SK-N-SH (cell line): Measurements from ENCODE around the gene PSME1. TPM values are rescaled to one million over a fixed set of nuclear protein-coding genes. Genes with fewer than 3 reads are reported as not detected.

Experiments used
- CTCF ChIA-PET: fragments of 300-600, 350-600 bp; formaldehyde crosslinking; extraction: SDS; loops from one replicate; lab custom pipeline; 2021; lab: Yijun Ruan, JAX
- POLR2A ChIA-PET: fragments of 350-600 bp; sonication (Branson Sonifier 250); formaldehyde crosslinking; extraction: SDS; loops from one replicate; lab custom pipeline; 2020; ENCODE audit warnings: antibody characterized with exemption, inconsistent platforms; lab: Yijun Ruan, JAX
- DNase-seq: peaks from one replicate; pipeline ENCODE4 v3.0.0; 2012
- H2AFZ ChIP-seq: fragments of 200-600 bp; sonication (generic); 2 replicates; pipeline ENCODE4 v1.8.1; 2016; ENCODE audit warnings: antibody characterized with exemption, mild to moderate bottlenecking, low read depth
- H3F3A ChIP-seq: fragments of 200-600 bp; sonication (generic); replicated peaks from 2 replicates; pipeline ENCODE3; 2016; ENCODE audit warnings: antibody characterized with exemption, mild to moderate bottlenecking; ENCODE audit not compliant: insufficient read depth
- H3K27ac ChIP-seq, 2 experiments: fragments of 200-500 bp in 1 of 2; fragments of 200-600 bp in 1 of 2; sonication (Bioruptor generic) in 1 of 2; sonication (generic), shearing (Covaris generic) in 1 of 2; 2 replicates each; pipeline versions ENCODE4 v1.5.1 to v1.6.1; 2014 to 2016; ENCODE audit warnings: low read depth in 2 of 2, inconsistent platforms in 1 of 2, low read length in 1 of 2, mild to moderate bottlenecking in 1 of 2, mixed read lengths in 1 of 2
- H3K27me3 ChIP-seq: fragments of 200-600 bp; sonication (generic), shearing (Covaris generic); 2 replicates; pipeline ENCODE4 v1.6.1; 2016; ENCODE audit warnings: mixed run types; ENCODE audit not compliant: insufficient read depth
- H3K36me3 ChIP-seq, 2 experiments: fragments of 200-500 bp in 1 of 2; fragments of 200-600 bp in 1 of 2; sonication (Bioruptor generic) in 1 of 2; sonication (generic) in 1 of 2; replicated peaks in 1 of 2; 2 replicates each; pipeline versions ENCODE3 to v1.5.1; 2014 to 2016; ENCODE audit warnings: low read length in 1 of 2, mild to moderate bottlenecking in 1 of 2; ENCODE audit not compliant: insufficient read depth in 2 of 2, control insufficient read depth in 1 of 2
- H3K4me1 ChIP-seq, 2 experiments: fragments of 200-500 bp in 1 of 2; fragments of 200-600 bp in 1 of 2; sonication (Bioruptor generic) in 1 of 2; sonication (generic), shearing (Covaris generic) in 1 of 2; 2 replicates each; pipeline versions ENCODE4 v1.5.1 to v1.6.1; 2014 to 2016; ENCODE audit warnings: low read depth in 1 of 2, low read length in 1 of 2, mixed run types in 1 of 2; ENCODE audit not compliant: insufficient read depth in 2 of 2, control insufficient read depth in 1 of 2
- H3K4me2 ChIP-seq: fragments of 200-600 bp; sonication (generic), shearing (Covaris generic); 2 replicates; pipeline ENCODE4 v1.6.1; 2017; ENCODE audit warnings: mixed run types
- H3K4me3 ChIP-seq, 2 experiments: fragments of 200-500 bp in 1 of 2; fragments of 200-600 bp in 1 of 2; sonication (Bioruptor generic) in 1 of 2; sonication (generic), shearing (Covaris generic) in 1 of 2; 2 replicates each; pipeline versions ENCODE4 v1.5.1 to v1.8.1; 2014 to 2016; ENCODE audit warnings: low read depth in 2 of 2, inconsistent platforms in 1 of 2, low read length in 1 of 2, mild to moderate bottlenecking in 1 of 2, mixed read lengths in 1 of 2, moderate library complexity in 1 of 2
- H3K79me2 ChIP-seq: fragments of 200-600 bp; sonication (generic); 2 replicates; pipeline ENCODE4 v1.8.1; 2017; ENCODE audit warnings: mild to moderate bottlenecking; ENCODE audit not compliant: insufficient read depth
- H3K9ac ChIP-seq: fragments of 200-600 bp; sonication (generic); 2 replicates; pipeline ENCODE4 v1.6.1; 2017; ENCODE audit warnings: mixed run types
- H3K9me2 ChIP-seq: fragments of 200-600 bp; sonication (generic); 2 replicates; pipeline ENCODE4 v1.6.1; 2017; ENCODE audit warnings: mixed run types
- H3K9me3 ChIP-seq: fragments of 200-600 bp; sonication (generic); 2 replicates; pipeline ENCODE4 v1.6.1; 2017; ENCODE audit warnings: mixed run types, mild to moderate bottlenecking, moderate library complexity
- H4K20me1 ChIP-seq: fragments of 200-600 bp; sonication (generic); 2 replicates; pipeline ENCODE4 v1.6.1; 2017; ENCODE audit warnings: mild to moderate bottlenecking, mixed run types; ENCODE audit not compliant: insufficient read depth
- CHD2 ChIP-seq: fragments of 150-350 bp; IDR thresholded peaks from 2 replicates; pipeline ENCODE4 v1.6.1; 2018; ENCODE audit warnings: low read length; ENCODE audit not compliant: partially characterized antibody
- CTCF ChIP-seq: fragments of 200-600 bp; sonication (generic); IDR thresholded peaks from 2 replicates; pipeline ENCODE4 v1.6.1; 2017; ENCODE audit warnings: antibody characterized with exemption, mild to moderate bottlenecking, moderate library complexity
- ELF1 ChIP-seq: IDR thresholded peaks from 2 replicates; pipeline ENCODE4 v1.4.0; 2012
- FOSL2 ChIP-seq: IDR thresholded peaks from 2 replicates; pipeline ENCODE4 v1.4.0; 2012; ENCODE audit warnings: low read depth, mild to moderate bottlenecking, moderate library complexity, borderline replicate concordance
- FOXJ3 ChIP-seq: sonication (generic); formaldehyde crosslinking; IDR thresholded peaks from 2 replicates; pipeline ENCODE4 v1.5.1; 2020; ENCODE audit warnings: mild to moderate bottlenecking, missing genetic modification reagents
- GABPA ChIP-seq: IDR thresholded peaks from 2 replicates; pipeline ENCODE4 v1.4.0; 2012; ENCODE audit warnings: low read depth, mild to moderate bottlenecking
- IRF3 ChIP-seq: fragments of 150-350 bp; IDR thresholded peaks from 2 replicates; pipeline ENCODE4 v1.6.1; 2016; ENCODE audit warnings: mild to moderate bottlenecking, low read depth, low read length
- JUND ChIP-seq: IDR thresholded peaks from 2 replicates; pipeline ENCODE4 v1.4.0; 2012
- MXI1 ChIP-seq: IDR thresholded peaks from 2 replicates; pipeline ENCODE4 v1.6.1; 2012; ENCODE audit warnings: mild to moderate bottlenecking, low read depth, low read length, improper control_type of control experiment
- POLR2AphosphoS5 ChIP-seq: IDR thresholded peaks from 2 replicates; pipeline ENCODE4 v1.6.1; 2012; ENCODE audit warnings: low read depth, low read length
- RXRA ChIP-seq: IDR thresholded peaks from 2 replicates; pipeline ENCODE4 v1.4.0; 2012; ENCODE audit warnings: low read depth, mild to moderate bottlenecking, borderline replicate concordance
- SIN3A ChIP-seq: IDR thresholded peaks from 2 replicates; pipeline ENCODE4 v1.6.1; 2012; ENCODE audit warnings: low read depth, mild to moderate bottlenecking, low read length, moderate library complexity, borderline replicate concordance
- TEAD4 ChIP-seq: IDR thresholded peaks from 2 replicates; pipeline ENCODE4 v1.4.0; 2012; ENCODE audit warnings: mild to moderate bottlenecking, borderline replicate concordance; ENCODE audit not compliant: insufficient read depth
- YY1 ChIP-seq: IDR thresholded peaks from 2 replicates; pipeline ENCODE4 v1.4.0; 2012; ENCODE audit warnings: low read depth, mild to moderate bottlenecking
- WGBS: methylation state at CpG from one replicate; pipeline ENCODE4 v1.1.6; 2017; ENCODE audit warnings: low lambda C conversion rate; 5-methylcytosine and 5-hydroxymethylcytosine counted together
- polyA plus RNA-seq, 3 experiments: library from polyadenylated mRNA; depleted of rRNA; stranded (reverse); fragments of >200 nt; gene quantifications; 2 replicates each; pipeline ENCODE4 v1.2.3, GENCODE V29; 2012

The PSME1 gene
- polyA plus RNA-seq, 1 of the 3 experiments (the other 2 are of a cell fraction), result 287 TPM

- H3K9me2 ChIP-seq, result no peaks in the 10 kb centered on the region
- CTCF ChIA-PET, result interaction anchor here (0.8 kb wide), 1 partner anchor 107 kb away, joined by 3 read pairs; no protein-coding TSS in a partner anchor
- H3K27me3 ChIP-seq, result no peaks in the 10 kb centered on the region
- DNase-seq, result no peak
- no peak overlapping the region for H3K9ac ChIP-seq
- 94% methylated on average over 5 of the region's 5 CpGs for whole genome bisulfite sequencing
- peaks cover 3% of the 10 kb centered on the region for H3F3A ChIP-seq
- POLR2A ChIA-PET, result no interaction called here
- no peak overlapping the region for H3K4me3 ChIP-seq
- H3K4me2 ChIP-seq, result no peak overlapping the region
- H2AFZ ChIP-seq, result no peak overlapping the region
- peaks cover under 1 to 15% of the 10 kb centered on the region in 2 experiments; a peak in 1 of 4 replicates for H3K4me1 ChIP-seq
- peaks cover under 1% of the 10 kb centered on the region; the same call in 1 of the 2 replicates for H4K20me1 ChIP-seq
- TF ChIP-seq CHD2 (no peak), ELF1 (no peak), FOSL2 (no peak)
- peaks cover 23% of the 10 kb centered on the region for H3K79me2 ChIP-seq
- H3K36me3 ChIP-seq, result peaks cover 16 to 40% of the 10 kb centered on the region in 2 experiments
- no peak overlapping the region for H3K27ac ChIP-seq
- no peaks in the 10 kb centered on the region for H3K9me3 ChIP-seq
Measured at GRCh38 chr14:24165785-24166184, 29.8 kb downstream of the PSME1 start.

GRCh38 chr14:24167469-24168114 is 31.6 kb downstream of the PSME1 start:
- no peak overlapping the region for H3K4me2 ChIP-seq
- no peaks in the 10 kb centered on the region for H3K27me3 ChIP-seq
- H3K9me2 ChIP-seq, result no peaks in the 10 kb centered on the region
- H3K9me3 ChIP-seq, result no peaks in the 10 kb centered on the region
- peaks cover 16 to 40% of the 10 kb centered on the region in 2 experiments for H3K36me3 ChIP-seq
- CTCF ChIA-PET, result interaction anchor here (1.7 kb wide), 1 partner anchor 17 kb away, joined by 6 read pairs; no protein-coding TSS in a partner anchor
- H3K79me2 ChIP-seq, result peaks cover 8% of the 10 kb centered on the region
- POLR2A ChIA-PET, result no interaction called here
- no peak for DNase-seq
- no peak overlapping the region for H3K27ac ChIP-seq
- 91% methylated on average over 3 of the region's 3 CpGs for WGBS
- TF ChIP-seq RXRA, result no peak
- no peak for TF ChIP-seq IRF3
- no peak for TF ChIP-seq CTCF
- no peak for TF ChIP-seq TEAD4
- no peak for TF ChIP-seq ELF1
- no peak for TF ChIP-seq YY1
- TF ChIP-seq SIN3A, result no peak
- TF ChIP-seq POLR2AphosphoS5, result no peak
- no peak for TF ChIP-seq FOXJ3 (CRISPR knock-in tag)
- no peak for TF ChIP-seq GABPA
- no peak for TF ChIP-seq JUND
- no peak for TF ChIP-seq MXI1
- no peak overlapping the region for H3K9ac ChIP-seq
- H2AFZ ChIP-seq, result no peak overlapping the region
- peaks cover 3% of the 10 kb centered on the region for H3F3A ChIP-seq
- peaks cover 0 to 6% of the 10 kb centered on the region in 2 experiments; a peak in 1 of 4 replicates for H3K4me1 ChIP-seq
- no peaks in the 10 kb centered on the region for H4K20me1 ChIP-seq
- H3K4me3 ChIP-seq, result no peak overlapping the region
